Heart right ventricle (tissue), 16 donors: Measurements from ENCODE around the gene FALEC. TPM values are rescaled to one million over a fixed set of nuclear protein-coding genes. Genes with fewer than 3 reads are reported as not detected.

Experiments used
- ATAC-seq, 8 donors: fragments of 200-7000 bp; cut with Tn5 transposase; one replicate each; pipeline ENCODE4 v1.9.1; 2020; ENCODE audit warnings: mild to moderate bottlenecking in 8 of 8, moderate library complexity in 8 of 8, moderate number of reproducible peaks in 1 of 8
- DNase-seq, 2 donors: peaks; one replicate each; pipeline ENCODE4 v3.0.0-alpha.2; 2020
- H3K27ac ChIP-seq, 10 donors: fragments of 200-600 bp; sonication (generic) in 2 of 10; one replicate each; pipeline versions ENCODE4 v1.5.0 to v1.8.0; 2020 to 2022; ENCODE audit warnings: mild to moderate bottlenecking in 3 of 10
- H3K27me3 ChIP-seq, 7 donors: fragments of 200-600 bp; one replicate each; pipeline ENCODE4 v1.8.0; 2021 to 2022; ENCODE audit warnings: mild to moderate bottlenecking in 2 of 7
- H3K36me3 ChIP-seq, 9 donors: fragments of 200-600 bp; sonication (generic) in 1 of 9; one replicate each; pipeline versions ENCODE4 v1.5.0 to v1.8.0; 2020 to 2022; ENCODE audit warnings: mild to moderate bottlenecking in 2 of 9
- H3K4me1 ChIP-seq, 9 donors: fragments of 200-600 bp; sonication (generic) in 1 of 9; one replicate each; pipeline versions ENCODE4 v1.5.0 to v1.8.0; 2020 to 2022; ENCODE audit warnings: mild to moderate bottlenecking in 4 of 9
- H3K4me3 ChIP-seq, 10 donors: fragments of 200-600 bp; sonication (generic) in 2 of 10; one replicate each; pipeline versions ENCODE4 v1.5.0 to v1.8.0; 2020 to 2022; ENCODE audit warnings: mild to moderate bottlenecking in 7 of 10, moderate library complexity in 2 of 10
- H3K9me3 ChIP-seq, 11 donors: fragments of 200-600 bp in 10 of 11; sonication (generic) in 2 of 11; one replicate each; pipeline versions ENCODE4 v1.5.0 to v1.8.0; 2013 to 2022; ENCODE audit warnings: mild to moderate bottlenecking in 2 of 11, control low read depth in 1 of 11, moderate library complexity in 1 of 11
- CTCF ChIP-seq, 9 donors: fragments of 200-600 bp; sonication (generic) in 2 of 9; IDR thresholded peaks; one replicate each; pipeline versions ENCODE4 v1.5.0 to v1.8.0; 2021 to 2022; ENCODE audit warnings: antibody characterized with exemption in 9 of 9, mild to moderate bottlenecking in 5 of 9, moderate library complexity in 1 of 9
- WGBS, 2 donors: extraction: QIAGEN DNeasy Blood & Tissue Kit; methylation state at CpG; one replicate each; pipeline ENCODE4 v1.1.7; 2013; ENCODE audit warnings: inconsistent platforms in 1 of 2; 5-methylcytosine and 5-hydroxymethylcytosine counted together
- intact Hi-C, 10 donors: fragments of 100-400 bp; cut with DNase I; formaldehyde crosslinking; loops; one replicate each; pipeline versions ENCODE4 v1.11.1 to v1.14.2; 2022
- polyA plus RNA-seq, 2 donors: library from polyadenylated mRNA; stranded (reverse); fragments of 200-250 nt; gene quantifications; one replicate each; pipeline ENCODE4 v1.2.3, GENCODE V29; 2013
- total RNA-seq, 10 donors: library from RNA; stranded (reverse); fragmentation: NEBNext Ultra II Directional in 3 of 10; extraction: Animal tissue kit (Norgen Biotek cat#: 25700) in 3 of 10; gene quantifications; one replicate each; pipeline versions ENCODE4 v1.2.1 to v1.2.4, GENCODE V29; 2021 to 2023
- donor health status: Arrhythmogenic right ventricular cardiomyopathy.
- donor health status: ischemic (EF 13 %, LVEDD 7.1; RV severe dilation, severe dysfunction).
- donor health status: healthy with polysubstance abuse.
- donor health status: DM: no; HTN: yes; CAD: no.
- donor health status: DM: no; HTN: no; CAD: no.
- donor health status: ischemic (EF 25% LVEDD 6.9; RV normal size, moderate dysfunction).
- donor health status: ischemic (EF 25% LVEDD 5.7; RV mildly dilated, moderate dysfunction).
- donor health status: healthy.
- donor health status: DM: yes; HTN: yes; CAD: no.
- donor health status: Ischemic cardiomyopathy.
- donor health status: ischemic (EF 35%, LVEDD 5.7; RV mildly dilated, moderate dysfunction).
- donor health status: nonischemic (EF 11% LVEDD 7.7; RV severe dilation, severe dysfunction).
- donor health status: DM: yes; HTN: yes; CAD: no.
- donor health status: PGD.
- donor health status: ischemic (EF 29% LVEDD 5.4; RV normal size, mild dysfunction).
- donor health status: nonischemic (EF 23%, LVEDD 6.1; RV moderate dilation, normal function).

FALEC gene
- total and polyA plus RNA-seq, 12 donors = 0.46 to 0.60 TPM; not detected in 10

- peak in 4 of 8 donors; percentile 1 to 10 (median 6) for ATAC-seq
These were observed 35.7 kb downstream of the FALEC start for GRCh38 chr1:150551051-150551783.

GRCh38 chr1:150551784-150552127 is 36.2 kb downstream of the FALEC start:
- peak overlapping the region in 9 of 10 donors; percentile 25 to 94 (median 88) for H3K27ac ChIP-seq
- WGBS, 2 donors = 33 to 56% methylated on average over 1 of the region's 1 CpG
- peaks cover 0 to 23% (median 0%) of the 10 kb centered on the region in 9 donors for H3K36me3 ChIP-seq
- TF ChIP-seq CTCF (IDR thresholded peaks at IDR 0.05) = no peak
- no peaks in the 10 kb centered on the region for H3K9me3 ChIP-seq
- no peak overlapping the region for H3K4me3 ChIP-seq
- no peaks in the 10 kb centered on the region for H3K27me3 ChIP-seq
- intact Hi-C loops = loop anchor here in 3 of 10 donors (10.0 kb wide), 2 partner anchors 253 to 263 kb away; partner anchors contain the start of gene CTSK (in 1 of the 3)
- ATAC-seq (peak in 2 of 8 donors; percentile 0), DNase-seq (no peak)
- peaks cover 14 to 59% (median 38%) of the 10 kb centered on the region in 9 donors for H3K4me1 ChIP-seq

More at GRCh38 chr1:150551051-150551783, 35.7 kb downstream of the FALEC start:
- H3K4me3 ChIP-seq = peak overlapping the region in 2 of 10 donors; percentile 19 to 66
- H3K4me1 ChIP-seq = peaks cover 14 to 59% (median 38%) of the 10 kb centered on the region in 9 donors
- H3K36me3 ChIP-seq = peaks cover 0 to 18% (median 0%) of the 10 kb centered on the region in 9 donors
- H3K27ac ChIP-seq = peak overlapping the region in 8 of 10 donors; percentile 84 to 94 (median 88)
- WGBS, 2 donors = 73 to 76% methylated on average over 11 of the region's 11 CpGs
- no peaks in the 10 kb centered on the region for H3K9me3 ChIP-seq
- no peak for DNase-seq
- intact Hi-C loops = loop anchor here in 3 of 10 donors (10.0 kb wide), 2 partner anchors 254 to 264 kb away; partner anchors contain the start of gene CTSK (in 1 of the 3)
- TF ChIP-seq CTCF (IDR thresholded peaks at IDR 0.05) = no peak
- no peaks in the 10 kb centered on the region for H3K27me3 ChIP-seq

GRCh38 chr1:150552128-150552910 is 36.8 kb downstream of the FALEC start:
- Histone ChIP-seq H3K36me3 (peaks cover 0 to 29% (median 0%) of the 10 kb centered on the region in 9 donors), H3K27ac (peak overlapping the region in 9 of 10 donors; percentile 25 to 94 (median 88)), H3K4me1 (peaks cover 14 to 59% (median 38%) of the 10 kb centered on the region in 9 donors), H3K4me3 (peak overlapping the region in 1 of 10 donors; percentile 26), H3K9me3 (no peaks in the 10 kb centered on the region), H3K27me3 (no peaks in the 10 kb centered on the region)
- TF ChIP-seq CTCF (IDR thresholded peaks at IDR 0.05) = no peak
- WGBS, 2 donors = 41 to 47% methylated on average over 13 of the region's 13 CpGs
- ATAC-seq (peak; percentile 41 to 67 (median 56)), DNase-seq (peak; percentile 79 to 82)
- intact Hi-C loops = loop anchor here in 3 of 10 donors (10.0 kb wide), 2 partner anchors 252 to 262 kb away; partner anchors contain the start of gene CTSK (in 1 of the 3)

GRCh38 chr1:150552911-150553289 is 37.3 kb downstream of the FALEC start:
- no peak for TF ChIP-seq CTCF (IDR thresholded peaks at IDR 0.05)
- intact Hi-C loops = loop anchor here in 3 of 10 donors (10.0 kb wide), 2 partner anchors 252 to 262 kb away; partner anchors contain the start of gene CTSK (in 1 of the 3)

More at GRCh38 chr1:150552911-150553289, 37.3 kb downstream of the FALEC start:
- 77 to 79% methylated on average over 12 of the region's 12 CpGs for WGBS, 2 donors
- H3K9me3 ChIP-seq = no peaks in the 10 kb centered on the region
- peak overlapping the region in 1 of 10 donors; percentile 26 for H3K4me3 ChIP-seq
- ATAC-seq (no peak), DNase-seq (no peak)
- H3K36me3 ChIP-seq = peaks cover 0 to 35% (median 0%) of the 10 kb centered on the region in 9 donors
- H3K27me3 ChIP-seq = no peaks in the 10 kb centered on the region
- H3K4me1 ChIP-seq = peaks cover 14 to 57% (median 38%) of the 10 kb centered on the region in 9 donors
- peak overlapping the region in 9 of 10 donors; percentile 25 to 94 (median 88) for H3K27ac ChIP-seq
